Stimulated activated CD4-positive, alpha-beta T cell treated with anti-CD3 and anti-CD28 coated beads, Interleukin-12 subunit alpha, Interleukin-12 subunit beta, amount 100 ng/mL, for 4 hours (primary cell): Measurements from ENCODE around the gene ERFE.
"Not testable (repeated sequence)": the region's sequence is repeated elsewhere in the genome, so short reads cannot be mapped to it uniquely, and the experiment has no call there.

Experiments
- DNase-seq: peaks from one replicate; pipeline ENCODE4 v3.0.0-alpha.2; 2020

The ERFE gene

DNA sequence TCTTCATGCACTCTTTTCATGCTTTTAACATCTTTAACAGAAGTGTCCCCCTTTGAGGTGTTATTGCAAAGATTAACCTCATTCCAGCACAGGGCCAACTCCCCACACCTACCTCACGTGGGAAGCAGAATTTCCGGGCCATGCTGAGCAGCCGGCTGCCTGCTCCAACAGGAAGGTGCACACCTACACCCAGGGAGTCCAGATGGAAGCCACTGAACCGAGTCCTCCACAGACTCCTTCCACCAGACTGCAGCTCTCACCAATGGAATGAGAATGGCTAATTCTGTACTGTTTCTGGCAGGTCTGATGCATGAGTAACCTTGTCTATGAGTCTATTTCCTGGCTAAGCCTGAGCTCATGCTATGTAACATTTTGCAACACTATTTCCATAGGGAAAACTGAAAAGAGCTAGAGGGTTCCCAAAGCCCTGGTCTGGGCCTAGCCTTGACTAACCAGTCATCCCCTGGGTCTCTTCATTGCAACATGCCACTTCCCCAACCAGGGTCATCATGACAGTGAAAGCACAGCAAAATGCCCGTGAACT is 11.0 kb downstream of the ERFE start:
- no peak for DNase-seq

DNA sequence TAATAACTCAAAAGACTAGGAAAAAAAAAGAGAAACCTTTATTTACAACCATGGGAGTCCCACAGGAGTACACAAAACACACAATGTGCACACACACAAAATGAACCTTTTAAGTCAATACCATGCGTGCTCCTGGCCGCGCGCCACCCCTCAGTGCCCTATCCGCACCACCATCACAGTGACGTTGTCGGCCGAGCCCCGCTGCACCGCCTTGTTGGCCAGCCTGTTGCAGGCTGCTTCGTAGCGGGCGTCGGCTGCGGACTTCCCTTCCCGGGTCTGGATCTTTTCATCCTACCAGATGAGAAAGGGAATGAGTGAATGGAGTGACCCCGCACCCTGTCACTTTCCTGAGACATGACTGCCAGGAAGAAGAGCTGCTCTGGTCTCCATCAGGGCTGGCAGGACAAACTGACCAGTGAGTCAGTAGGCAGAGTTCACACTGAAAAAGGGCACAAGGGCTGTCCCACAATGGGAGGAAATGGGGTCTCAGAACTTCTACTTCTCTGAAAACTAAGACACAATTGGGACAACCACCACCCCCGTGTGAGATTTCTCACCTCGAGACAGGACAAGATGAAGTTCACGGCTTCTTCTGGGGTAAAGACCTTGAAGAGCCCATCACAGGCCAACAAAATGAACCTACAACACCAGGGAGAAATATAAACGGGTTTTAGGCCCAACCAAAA is 11.8 kb downstream of the ERFE start:
- no peak for DNase-seq

DNA sequence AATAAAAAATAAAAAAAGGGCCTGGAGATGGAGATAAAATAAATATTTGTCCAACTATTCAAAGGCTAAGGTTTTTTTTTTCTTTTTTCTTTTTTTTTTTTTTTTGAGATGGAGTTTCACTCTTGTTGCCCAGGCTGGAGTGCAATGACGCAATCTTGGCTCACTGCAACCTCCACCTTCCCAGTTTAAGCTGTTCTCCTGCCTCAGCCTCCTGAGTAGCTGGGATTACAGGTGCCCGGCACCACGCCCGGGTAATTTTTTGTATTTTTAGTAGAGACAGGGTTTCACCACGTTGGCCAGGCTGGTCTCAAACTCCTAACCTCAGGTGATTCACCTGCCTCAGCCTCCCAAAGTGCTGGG is 12.3 kb downstream of the ERFE start:
- not testable (repeated sequence) for DNase-seq

DNA sequence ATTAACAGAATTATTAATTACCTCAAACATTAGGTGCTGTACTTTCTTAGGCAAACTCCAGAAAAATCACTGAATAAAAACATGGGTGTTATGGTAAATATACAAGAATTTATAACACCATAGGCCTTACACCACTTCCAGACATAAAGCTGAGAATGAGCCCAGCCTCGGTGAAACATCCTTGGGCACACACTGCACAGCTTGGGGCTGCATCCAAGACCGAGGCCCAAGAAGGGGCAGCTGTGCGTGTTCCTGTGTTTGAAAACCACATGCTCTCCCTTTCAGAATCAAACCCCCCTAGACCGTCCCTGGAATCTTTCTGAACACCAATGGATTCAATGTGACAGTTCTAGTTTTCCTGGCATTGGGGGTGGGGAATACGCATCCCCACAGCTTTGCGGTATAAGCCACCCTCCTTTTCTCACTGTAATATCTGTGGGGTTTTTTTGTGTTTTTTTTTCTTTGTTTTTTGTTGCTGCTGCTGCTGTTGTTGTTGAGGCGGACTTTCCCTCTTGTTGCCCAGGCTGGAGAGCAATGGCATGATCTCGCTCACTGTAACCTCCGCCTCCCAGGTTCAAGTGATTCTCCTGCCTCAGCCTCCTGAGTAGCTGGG is 12.9 kb downstream of the ERFE start:
- no peak for DNase-seq

DNA sequence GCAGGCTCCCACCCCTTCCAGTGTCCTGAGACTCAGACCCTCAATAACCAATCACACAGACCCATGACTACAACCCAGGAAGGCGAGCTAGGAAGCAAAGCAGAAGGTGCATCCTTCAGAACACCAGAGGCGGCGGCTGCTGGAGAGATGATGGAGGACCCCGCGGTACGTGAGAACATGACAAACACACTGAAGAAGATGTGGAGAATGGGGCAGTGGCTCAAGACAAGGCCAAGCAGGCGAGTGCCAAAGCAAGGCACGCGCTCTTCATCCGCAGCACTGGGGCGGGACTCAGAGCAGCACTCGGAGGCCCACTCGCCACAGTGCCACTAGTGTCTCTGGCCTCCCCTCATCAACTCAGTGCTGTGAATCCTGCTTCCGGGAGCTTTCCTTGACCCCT is 13.7 kb downstream of the ERFE start:
- no peak for DNase-seq

DNA sequence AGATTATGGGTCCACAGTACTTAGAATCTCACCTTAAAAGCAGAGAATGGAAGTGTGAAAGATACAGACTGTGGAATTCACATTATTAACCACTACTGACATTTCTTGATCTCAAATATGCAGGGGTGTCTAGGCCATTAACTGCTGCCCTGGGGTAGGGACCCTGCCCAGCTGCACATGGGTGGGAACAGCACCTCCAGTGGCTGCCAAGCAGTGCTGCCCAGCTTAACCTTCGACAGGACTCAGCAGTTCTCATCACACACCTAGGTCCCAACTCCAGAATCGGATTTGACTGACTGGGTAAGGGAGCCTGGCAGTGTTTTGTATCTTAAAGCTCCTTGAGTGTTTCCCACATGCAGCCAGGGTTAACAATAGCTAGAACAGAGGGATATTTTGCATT is 14.9 kb downstream of the ERFE start:
- DNase-seq: no peak

DNA sequence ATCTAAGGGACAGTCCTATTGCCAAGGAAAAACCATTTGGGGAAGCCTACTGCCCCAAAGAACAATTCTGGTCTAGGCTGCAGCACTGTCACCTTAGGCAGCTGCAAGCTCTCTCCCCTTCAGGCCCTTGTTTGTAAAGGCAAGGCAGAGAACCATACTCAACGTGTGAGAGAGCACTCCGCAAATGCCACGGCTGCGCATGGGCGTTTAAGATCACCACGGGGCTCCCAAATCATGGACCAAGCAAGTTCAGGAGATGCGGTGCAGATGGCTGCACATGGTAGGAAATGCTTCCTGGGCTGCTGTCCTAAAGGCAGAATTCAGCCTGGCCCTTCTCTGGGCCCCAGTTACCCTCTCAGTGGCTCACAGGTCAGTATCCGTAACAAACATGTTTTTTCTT is 15.5 kb downstream of the ERFE start:
- DNase-seq: no peak

DNA sequence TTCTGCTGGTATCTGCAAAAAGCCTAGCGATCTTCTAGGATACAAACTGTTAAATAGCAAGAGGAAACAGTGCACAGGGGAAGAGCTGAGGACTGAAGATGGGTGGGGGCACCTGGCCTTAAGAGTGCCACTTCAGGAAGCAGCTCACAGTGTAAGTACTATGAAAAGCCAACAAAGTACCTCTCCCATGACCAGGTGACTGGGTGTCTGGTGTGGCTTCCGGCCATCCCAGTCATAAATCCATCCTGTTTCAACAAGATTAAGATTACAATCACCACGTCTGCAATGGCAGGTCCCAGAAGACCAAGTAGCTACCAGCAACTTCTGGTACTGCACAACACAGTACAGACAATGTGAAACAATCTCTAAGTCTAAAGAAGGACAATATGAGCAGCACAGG is 15.9 kb downstream of the ERFE start:
- DNase-seq: no peak

DNA sequence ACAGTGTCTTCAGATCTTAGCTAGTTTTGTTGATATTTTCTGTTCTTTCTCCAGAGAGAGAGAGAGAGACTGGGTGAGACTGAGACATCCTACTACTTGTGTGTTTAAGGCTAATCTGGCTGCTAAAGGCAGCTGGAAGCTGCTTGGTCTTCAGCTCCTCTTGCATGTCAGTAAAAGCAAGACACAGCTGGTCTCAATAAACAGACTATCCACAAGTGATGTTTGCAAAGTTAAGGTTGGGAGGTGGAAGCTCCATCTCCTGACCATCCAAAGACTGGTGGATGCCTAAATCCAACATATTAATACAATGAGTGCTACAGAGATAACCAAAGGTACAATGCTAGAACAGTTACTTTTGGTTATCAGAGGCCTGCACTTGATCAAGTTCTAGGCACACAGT is 17.8 kb downstream of the ERFE start:
- no peak for DNase-seq

DNA sequence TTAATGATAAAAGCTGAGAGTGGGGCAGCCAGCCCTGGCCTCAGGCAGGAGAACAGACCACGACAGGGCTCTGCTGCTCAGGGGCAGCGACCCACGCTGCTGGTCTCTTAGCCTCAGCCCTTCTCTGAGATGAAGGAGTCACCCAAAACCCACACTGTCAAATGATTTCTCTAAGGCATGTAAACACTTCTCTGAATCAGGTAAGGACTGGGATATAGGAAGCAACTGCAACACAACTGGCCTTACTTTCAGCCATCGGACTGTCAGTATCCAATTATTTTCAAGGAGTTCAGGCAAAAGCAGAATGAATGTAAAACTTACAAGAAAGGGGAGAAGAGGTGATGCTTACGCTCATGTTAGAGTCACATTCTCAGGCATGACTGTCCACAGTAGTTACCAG is 21.8 kb downstream of the ERFE start:
- DNase-seq: no peak

DNA sequence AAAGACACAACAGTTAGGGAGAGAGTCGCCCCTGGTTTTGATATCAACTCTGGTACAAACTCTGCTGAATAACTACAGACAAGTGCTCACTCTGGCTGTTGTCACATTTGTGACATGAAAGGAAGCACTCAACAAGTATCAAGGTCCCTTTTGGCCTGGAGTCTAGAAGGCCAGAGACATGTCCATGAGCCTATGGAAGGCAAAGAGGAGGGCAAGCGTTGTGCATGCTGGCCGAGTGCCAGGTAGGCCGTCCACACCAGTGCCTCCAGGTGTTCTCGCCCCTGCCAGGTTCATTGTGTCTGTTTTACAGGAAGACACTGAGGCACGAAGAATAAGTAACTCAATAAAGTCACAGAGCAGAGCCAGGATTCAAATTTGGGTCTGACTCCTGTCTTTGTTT is 23.6 kb downstream of the ERFE start:
- no peak for DNase-seq

DNA sequence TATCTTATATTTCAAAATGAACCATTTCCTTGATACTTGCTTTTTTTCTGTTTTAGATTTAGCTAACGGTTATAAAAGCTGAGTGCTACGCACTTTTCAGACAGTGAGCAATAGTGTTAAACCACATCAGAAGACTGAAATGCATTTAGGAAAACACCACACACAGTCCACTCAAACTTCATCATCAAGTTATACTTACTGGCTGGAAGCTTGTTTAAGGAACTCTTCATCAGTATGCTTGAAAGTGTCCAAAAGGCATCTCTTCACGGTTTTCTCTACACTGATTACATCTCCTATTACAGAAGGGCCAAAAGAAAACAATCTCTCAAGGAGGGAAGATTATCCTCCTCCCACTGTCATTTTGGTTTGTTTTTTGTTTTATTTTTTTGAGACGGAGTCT is 25.1 kb downstream of the ERFE start:
- DNase-seq: no peak

DNA sequence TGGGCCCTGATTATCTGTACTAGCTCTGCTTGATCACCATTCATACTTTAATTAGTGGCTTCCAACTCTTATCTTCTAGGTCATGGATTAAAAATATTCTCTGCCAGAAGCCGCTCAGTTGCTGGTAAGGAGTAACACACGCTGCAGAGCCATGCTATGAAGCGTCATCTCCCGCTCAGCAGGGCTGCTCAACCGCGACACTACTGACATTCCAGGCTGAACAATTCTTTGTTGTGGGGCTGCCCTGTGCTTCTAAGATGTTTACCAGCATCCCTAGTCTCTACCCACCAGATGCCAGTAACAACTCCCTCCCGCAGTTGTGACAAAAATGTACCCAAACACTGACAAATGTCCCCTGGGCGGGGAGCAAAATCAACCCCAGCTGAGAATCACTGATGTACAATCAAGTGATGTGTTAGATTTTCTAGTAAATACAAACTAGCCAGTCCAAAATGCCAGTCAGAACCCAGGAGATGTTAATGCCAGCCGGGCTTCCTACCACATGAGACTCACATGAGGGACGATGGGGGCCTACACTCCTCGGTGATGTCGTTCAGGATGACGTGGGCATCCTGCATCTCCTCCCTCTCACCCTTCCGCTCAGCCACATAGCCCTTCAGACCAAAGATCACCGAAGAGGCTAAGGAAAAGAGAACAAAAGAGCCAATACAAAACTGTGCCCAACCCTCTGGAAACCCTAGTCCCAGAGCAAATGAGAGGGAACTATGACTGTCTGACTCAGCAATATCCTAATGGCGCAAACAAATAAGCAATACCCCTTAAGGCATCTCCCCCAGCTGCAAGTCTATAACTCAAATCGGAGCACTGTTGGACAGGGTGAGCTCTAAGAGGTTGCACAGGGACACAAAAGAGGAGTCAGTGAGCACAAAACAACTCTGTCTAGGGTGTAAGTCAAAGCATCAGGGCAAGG is 29.1 kb downstream of the ERFE start:
- DNase-seq: no peak

DNA sequence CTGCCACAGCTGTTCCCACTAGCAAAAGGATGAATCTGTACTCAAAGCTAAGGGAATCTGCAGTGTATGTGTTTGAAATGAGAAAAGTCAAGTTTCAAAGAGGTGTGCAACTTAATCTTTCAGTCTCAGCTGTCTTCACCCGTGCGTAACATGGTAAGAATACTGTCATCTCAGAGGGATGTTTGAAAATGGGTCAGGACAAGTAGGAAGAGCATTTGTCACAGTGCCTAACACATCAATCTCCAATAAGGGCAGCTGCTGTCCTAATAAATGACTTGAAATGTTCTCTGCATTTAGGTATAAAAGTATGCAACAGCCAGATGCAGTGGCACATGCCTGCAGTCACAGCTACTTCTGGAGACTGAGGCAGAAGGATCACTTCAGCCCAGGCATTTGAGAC is 31.7 kb downstream of the ERFE start:
- no peak for DNase-seq

DNA sequence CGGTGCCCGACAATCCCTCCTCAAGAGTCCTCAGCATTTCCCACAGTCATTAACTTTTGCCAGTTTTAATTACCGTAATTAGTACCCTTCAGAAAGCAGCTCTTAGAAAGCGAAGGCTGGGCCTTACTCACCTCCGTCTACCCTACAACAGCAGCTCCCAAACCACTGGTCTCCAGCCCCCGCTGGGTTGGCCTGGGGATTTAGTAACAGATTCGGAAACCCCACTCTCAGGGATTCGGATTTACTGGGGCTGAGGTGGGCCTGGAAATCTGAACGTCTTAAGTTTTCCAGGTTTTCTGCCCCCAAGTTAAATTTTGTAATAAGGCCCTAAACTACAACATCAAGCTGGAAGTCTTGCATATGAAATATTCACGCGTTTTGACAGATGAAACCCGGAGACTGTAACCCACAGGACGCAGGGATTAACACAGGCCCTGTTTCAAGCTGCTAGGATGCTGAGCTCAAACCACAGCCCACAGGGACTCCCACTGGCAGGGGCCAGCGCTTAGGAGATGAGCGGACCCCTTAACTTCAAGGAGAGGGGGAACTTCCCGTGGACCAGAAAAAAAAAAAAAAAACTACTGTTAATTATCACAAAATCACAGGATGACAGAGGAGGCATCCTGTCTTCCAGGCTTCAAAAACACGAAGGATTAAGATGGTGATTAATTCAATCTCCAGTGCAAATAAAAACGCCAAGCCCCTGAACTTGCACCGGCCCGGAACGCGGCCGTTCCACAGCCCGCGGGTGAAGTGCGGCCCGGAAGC is 43.7 kb downstream of the ERFE start:
- no peak for DNase-seq

DNA sequence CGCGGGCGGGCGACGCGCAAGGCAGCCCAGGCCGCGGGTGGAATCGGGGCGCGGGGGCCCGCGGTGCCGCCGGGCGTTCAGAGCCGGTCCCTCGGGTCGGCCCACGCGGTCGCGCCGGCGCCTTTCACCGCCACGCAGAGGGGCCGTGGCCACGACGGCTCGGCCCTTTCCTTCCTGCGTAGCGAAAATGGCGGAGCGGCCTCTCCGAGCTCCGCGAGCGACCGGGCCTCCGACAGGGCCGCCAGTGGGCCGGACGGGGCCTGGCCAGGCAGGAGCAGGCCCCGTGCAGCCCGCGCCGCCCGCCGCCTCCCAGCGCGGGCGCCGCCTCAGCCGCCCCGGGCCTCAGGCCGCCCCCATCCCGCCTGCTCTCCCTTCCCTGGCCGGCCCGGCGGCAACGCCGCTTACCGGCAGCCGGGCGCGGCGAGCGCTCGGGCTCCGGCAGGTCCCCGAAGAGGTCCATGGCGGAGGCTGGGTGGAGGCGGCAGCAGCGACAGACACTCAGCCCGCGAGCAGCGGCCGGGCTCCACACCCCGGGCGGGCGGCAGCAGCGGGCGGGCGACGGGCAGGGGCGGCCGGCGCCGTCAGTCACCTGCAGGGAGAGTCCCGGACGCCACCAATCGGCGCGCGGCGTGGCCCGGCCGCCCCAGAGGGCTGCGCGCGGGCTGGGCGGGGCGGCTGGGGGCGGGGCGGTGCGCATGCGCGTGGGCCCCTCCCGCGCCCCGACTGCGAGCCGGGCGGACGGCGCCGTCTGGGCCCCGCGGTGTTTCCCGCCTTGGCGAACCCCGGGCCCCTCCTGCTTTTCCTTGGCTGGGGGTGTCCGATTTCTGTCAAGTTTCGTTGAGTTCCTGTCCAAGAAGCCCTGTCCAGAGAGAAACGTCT is 44.6 kb downstream of the ERFE start, which contains the start of gene ILKAP:
TSS of gene ILKAP (minus strand) at position 602 of the 879 bp plus-strand sequence. CDS start at position 460, 142 bp downstream.
- DNase-seq: peak; percentile 91

DNA sequence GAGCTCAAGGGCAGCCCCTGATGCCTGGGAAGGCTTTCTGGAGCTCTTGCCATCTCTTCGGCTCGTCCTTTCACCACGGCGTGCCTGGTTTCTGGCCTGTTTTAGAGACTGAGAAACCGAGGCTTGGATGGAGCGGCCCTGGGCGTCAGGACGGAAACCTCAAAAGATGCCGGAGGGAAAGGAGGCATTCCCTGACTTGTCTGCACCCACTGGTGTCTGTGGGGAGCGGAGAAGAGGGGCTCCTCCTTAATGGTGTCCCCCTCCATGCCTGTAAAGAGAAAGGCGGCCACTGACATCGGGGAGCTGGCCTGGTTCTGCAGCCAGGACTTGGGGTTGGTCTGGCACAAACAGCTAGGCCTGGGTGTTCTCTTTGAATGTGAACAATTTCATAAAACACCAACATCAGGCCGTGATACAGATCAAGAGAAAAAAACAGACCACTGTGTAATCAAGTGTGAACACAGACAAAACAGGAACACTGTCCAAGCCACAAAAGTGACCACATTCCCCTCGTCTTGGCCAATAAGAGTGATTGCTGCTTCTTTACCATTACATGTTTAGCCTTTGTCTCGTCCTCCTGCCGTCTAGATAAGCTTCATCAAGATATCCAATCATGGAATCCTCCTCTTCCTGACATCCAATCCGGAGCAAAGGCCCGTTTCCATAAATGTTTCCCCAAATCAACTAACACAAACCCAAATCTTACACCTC is 45.4 kb downstream of the ERFE start:
- DNase-seq: no peak

DNA sequence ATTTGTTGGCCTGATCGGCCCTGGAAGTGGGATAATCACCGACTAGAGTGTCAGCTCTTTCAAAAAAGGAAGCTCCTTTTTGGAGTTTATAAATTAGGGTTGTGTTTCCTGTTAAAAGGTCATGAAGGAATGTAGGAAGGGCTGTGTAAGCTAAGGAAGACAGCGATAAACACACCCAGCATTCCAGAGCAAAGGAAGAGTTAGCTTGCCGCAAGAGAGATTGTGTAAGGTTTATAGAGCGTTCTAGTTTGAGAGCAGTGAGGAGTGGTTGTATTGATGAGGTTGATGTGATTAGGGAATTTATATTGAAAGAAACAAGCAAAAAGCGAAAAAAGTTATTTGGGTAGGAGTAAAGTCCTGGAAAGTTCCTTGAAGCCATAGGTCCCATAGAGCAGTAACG is 48.2 kb downstream of the ERFE start:
- DNase-seq: no peak

DNA sequence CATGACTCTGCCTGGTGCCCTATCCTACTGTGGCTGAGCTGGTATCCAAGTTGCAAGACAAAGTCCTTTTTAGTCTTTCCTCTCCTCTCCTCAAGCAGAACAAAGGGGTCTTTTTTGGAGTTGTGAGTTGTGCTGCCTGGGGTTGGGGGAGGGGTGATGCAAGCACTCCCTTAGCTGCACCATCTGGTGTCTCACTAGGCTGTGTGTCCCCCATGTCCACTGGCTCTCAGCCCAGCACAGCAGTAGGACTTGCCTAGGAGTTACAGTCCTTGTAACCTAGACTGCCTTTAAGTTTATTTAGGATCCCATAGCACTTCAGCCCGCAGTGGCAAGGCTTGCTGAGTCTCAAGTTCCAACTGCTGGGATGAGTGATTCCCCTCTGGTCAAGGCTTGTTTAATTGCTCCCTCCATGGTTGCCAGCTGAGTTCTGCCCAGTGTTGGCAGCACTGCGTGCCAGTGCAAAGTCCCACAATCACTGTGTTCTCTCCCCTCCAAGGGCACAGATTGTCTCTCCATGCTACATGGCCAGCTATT is 57.9 kb downstream of the ERFE start:
- DNase-seq: no peak
